Transverse colon (tissue), 3 donors: ENCODE data around the gene HDDC3.

Source experiments
- EP300 ChIP-seq: sonication (generic); formaldehyde crosslinking; IDR thresholded peaks from one replicate; pipeline ENCODE4 v1.6.1; 2017; ENCODE audit warnings: antibody characterized with exemption, low read depth
- TF ChIP-seq, protein P1 (sequence below), 5 experiments: fragments of 200-600 bp in 3 of 5; fragments of 450-650 bp in 2 of 5; sonication (generic) in 3 of 5; IDR thresholded peaks; 1 replicate in 2 of 5; 2 replicates in 3 of 5; pipeline ENCODE4 v1.5.1; 2016 to 2017; ENCODE audit warnings: antibody characterized with exemption in 5 of 5, inconsistent platforms in 3 of 5, mild to moderate bottlenecking in 2 of 5, moderate library complexity in 1 of 5

DNA sequence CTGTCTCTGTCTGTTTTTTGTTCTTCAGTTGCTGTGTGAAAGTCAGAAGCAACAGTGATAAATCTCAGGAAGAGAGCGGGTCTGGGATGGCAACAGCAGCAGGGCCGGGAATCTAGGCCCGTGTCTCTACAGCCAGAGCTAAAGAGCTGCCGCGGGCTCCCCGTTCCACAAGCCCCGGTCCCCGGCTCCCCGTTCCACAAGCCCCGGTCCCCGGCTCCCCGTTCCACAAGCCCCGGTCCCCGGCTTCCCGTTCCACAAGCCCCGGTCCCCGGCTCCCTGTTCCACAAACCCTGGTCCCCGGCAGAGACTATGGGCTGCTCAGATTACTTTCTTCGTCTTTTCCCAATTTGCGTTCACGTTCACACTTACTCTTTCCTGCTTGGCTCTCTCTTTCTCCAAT lies 41.9 kb upstream of the HDDC3 start:
- TF ChIP-seq, protein P1, sequence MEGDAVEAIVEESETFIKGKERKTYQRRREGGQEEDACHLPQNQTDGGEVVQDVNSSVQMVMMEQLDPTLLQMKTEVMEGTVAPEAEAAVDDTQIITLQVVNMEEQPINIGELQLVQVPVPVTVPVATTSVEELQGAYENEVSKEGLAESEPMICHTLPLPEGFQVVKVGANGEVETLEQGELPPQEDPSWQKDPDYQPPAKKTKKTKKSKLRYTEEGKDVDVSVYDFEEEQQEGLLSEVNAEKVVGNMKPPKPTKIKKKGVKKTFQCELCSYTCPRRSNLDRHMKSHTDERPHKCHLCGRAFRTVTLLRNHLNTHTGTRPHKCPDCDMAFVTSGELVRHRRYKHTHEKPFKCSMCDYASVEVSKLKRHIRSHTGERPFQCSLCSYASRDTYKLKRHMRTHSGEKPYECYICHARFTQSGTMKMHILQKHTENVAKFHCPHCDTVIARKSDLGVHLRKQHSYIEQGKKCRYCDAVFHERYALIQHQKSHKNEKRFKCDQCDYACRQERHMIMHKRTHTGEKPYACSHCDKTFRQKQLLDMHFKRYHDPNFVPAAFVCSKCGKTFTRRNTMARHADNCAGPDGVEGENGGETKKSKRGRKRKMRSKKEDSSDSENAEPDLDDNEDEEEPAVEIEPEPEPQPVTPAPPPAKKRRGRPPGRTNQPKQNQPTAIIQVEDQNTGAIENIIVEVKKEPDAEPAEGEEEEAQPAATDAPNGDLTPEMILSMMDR (IDR thresholded peaks at IDR 0.05): no peak
- TF ChIP-seq EP300: no peak
